Neural crest cell (in vitro differentiated cells): ENCODE measurements around the gene NEK10. TPM values are rescaled to one million over a fixed set of nuclear protein-coding genes. Genes with fewer than 3 reads are reported as not detected.

Experiments used
- DNase-seq: peaks from one replicate; pipeline ENCODE4 v3.0.0; 2021; ENCODE audit warnings: low read depth, mixed read lengths, low spot score
- H3K27ac Mint-ChIP-seq: one replicate; pipeline ENCODE4 v1.8.0; 2021; ENCODE audit warnings: mild to moderate bottlenecking, mixed read lengths; ENCODE audit not compliant: unreplicated experiment
- H3K27me3 Mint-ChIP-seq: 2 replicates; pipeline ENCODE4 v1.8.0; 2021; ENCODE audit warnings: low read depth, mild to moderate bottlenecking, mixed read lengths
- H3K36me3 Mint-ChIP-seq: 2 replicates; pipeline ENCODE4 v1.8.0; 2021; ENCODE audit warnings: low read depth, mild to moderate bottlenecking, mixed read lengths
- H3K4me1 Mint-ChIP-seq: 2 replicates; pipeline ENCODE4 v1.8.0; 2021; ENCODE audit warnings: mixed read lengths
- H3K4me3 Mint-ChIP-seq: one replicate; pipeline ENCODE4 v1.8.0; 2021; ENCODE audit warnings: mild to moderate bottlenecking, mixed read lengths
- H3K9me3 Mint-ChIP-seq: 2 replicates; pipeline ENCODE4 v1.8.0; 2021; ENCODE audit warnings: mixed read lengths
- CTCF ChIP-seq: fragments of 200-600 bp; sonication (generic); conservative IDR thresholded peaks from 2 replicates; pipeline ENCODE4 v1.5.0; 2021; ENCODE audit warnings: antibody characterized with exemption, mild to moderate bottlenecking
- total RNA-seq: library from RNA; stranded (reverse); gene quantifications from 2 replicates; pipeline ENCODE4 v1.2.1, GENCODE V29; 2021

The NEK10 gene
- total RNA-seq, 1 donor from 2014 or later = 2.7 TPM

GRCh38 chr3:27278383-27279055 is 90.7 kb downstream of the NEK10 start:
- H3K36me3 Mint-ChIP-seq = peaks cover 2% of the 10 kb centered on the region

DNA sequence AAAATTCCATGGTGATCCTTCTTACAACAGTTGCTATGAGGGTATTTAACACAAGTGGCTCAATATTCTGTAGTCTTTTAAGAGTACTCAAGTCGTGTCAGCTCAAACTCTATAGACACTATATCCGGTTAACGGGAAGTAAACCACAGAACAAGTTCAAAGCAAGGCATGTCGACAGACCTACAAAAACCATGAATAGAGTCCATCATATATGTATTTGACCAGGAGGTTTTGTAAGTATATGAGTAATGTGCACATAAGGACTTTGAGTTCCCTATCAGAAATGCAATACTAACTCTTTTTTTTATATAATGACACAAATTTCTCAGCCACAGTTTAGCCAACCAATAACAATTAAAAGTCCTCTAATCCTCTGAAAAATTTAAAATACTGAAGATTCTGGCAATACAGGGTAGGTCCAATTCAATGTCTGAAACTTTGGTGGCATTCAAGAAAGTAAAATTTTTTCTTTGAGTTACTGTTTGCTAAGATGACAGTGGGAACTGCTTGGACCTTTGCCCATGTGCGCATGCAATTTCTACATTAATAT is 93.7 kb downstream of the NEK10 start:
- Mint-ChIP-seq H3K27me3 (no peaks in the 10 kb centered on the region), H3K36me3 (no peaks in the 10 kb centered on the region), H3K9me3 (no peaks in the 10 kb centered on the region), H3K27ac (no peak overlapping the region), H3K4me1 (no peaks in the 10 kb centered on the region), H3K4me3 (no peak overlapping the region)
- DNase-seq = no peak
- TF ChIP-seq CTCF = no peak

More at GRCh38 chr3:27278383-27279055, 90.7 kb downstream of the NEK10 start:
- no peak for TF ChIP-seq CTCF
- no peak overlapping the region for H3K27ac Mint-ChIP-seq
- no peaks in the 10 kb centered on the region for H3K4me1 Mint-ChIP-seq
- H3K27me3 Mint-ChIP-seq = no peaks in the 10 kb centered on the region
- no peak overlapping the region for H3K4me3 Mint-ChIP-seq
- H3K9me3 Mint-ChIP-seq = peaks cover 7% of the 10 kb centered on the region
- no peak for DNase-seq

DNA sequence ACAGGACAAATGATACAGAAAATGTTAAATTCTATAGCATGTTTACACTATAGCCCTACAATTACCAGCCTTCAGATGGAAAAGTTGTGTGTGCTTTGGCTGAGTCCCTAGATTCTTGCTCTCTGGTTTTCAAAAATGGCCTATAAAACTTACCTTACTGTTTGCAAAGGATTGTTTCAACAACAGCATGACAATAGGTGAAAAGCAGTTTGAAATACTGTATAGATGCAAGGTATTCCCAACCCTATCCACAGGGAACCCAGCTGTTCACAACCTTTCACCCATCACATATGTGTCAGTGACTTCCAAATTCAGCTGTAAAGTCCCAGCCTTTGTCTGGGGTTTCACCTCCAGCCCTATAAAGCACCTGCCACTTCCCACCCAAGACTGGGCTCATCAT is 97.3 kb downstream of the NEK10 start:
- Mint-ChIP-seq H3K9me3 (peaks cover 7% of the 10 kb centered on the region), H3K4me1 (no peaks in the 10 kb centered on the region), H3K4me3 (no peak overlapping the region), H3K27me3 (no peaks in the 10 kb centered on the region), H3K27ac (no peak overlapping the region), H3K36me3 (peaks cover 3% of the 10 kb centered on the region)
- no peak for TF ChIP-seq CTCF
- no peak for DNase-seq

- Mint-ChIP-seq H3K27ac (no peak overlapping the region), H3K36me3 (peaks cover under 1% of the 10 kb centered on the region), H3K4me1 (peaks cover 13% of the 10 kb centered on the region), H3K27me3 (no peaks in the 10 kb centered on the region), H3K4me3 (no peak overlapping the region), H3K9me3 (peaks cover 6% of the 10 kb centered on the region)
- no peak for DNase-seq
- TF ChIP-seq CTCF = no peak
Measured at GRCh38 chr3:27254896-27255295, 114.3 kb downstream of the NEK10 start.

DNA sequence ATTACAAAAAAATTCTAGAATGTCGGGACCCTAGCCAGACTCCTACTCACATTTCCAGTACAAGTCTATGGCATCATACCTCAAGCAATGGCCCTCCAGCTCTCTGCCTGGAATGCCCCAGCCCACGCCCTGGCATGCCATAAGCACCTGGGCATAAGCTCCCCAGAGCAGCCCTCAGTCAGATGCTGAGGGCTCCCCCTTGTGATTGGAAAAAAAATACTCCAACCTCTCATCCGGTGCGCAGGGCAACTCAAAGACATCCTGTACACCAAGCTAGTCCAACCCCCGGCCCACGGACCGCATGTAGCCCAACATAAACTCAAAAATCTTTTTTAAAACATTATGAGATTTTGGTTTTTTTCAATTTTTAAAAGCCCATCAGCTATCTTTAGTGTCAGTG is 115.4 kb downstream of the NEK10 start:
- peak; percentile 4 for DNase-seq
- Mint-ChIP-seq H3K9me3 (peaks cover 6% of the 10 kb centered on the region), H3K36me3 (no peaks in the 10 kb centered on the region), H3K27me3 (no peaks in the 10 kb centered on the region), H3K4me3 (no peak overlapping the region), H3K27ac (no peak overlapping the region), H3K4me1 (peaks cover 13% of the 10 kb centered on the region)
- peak; percentile 50 for TF ChIP-seq CTCF
